ENCODE results near the gene UMODL1.

DNA sequence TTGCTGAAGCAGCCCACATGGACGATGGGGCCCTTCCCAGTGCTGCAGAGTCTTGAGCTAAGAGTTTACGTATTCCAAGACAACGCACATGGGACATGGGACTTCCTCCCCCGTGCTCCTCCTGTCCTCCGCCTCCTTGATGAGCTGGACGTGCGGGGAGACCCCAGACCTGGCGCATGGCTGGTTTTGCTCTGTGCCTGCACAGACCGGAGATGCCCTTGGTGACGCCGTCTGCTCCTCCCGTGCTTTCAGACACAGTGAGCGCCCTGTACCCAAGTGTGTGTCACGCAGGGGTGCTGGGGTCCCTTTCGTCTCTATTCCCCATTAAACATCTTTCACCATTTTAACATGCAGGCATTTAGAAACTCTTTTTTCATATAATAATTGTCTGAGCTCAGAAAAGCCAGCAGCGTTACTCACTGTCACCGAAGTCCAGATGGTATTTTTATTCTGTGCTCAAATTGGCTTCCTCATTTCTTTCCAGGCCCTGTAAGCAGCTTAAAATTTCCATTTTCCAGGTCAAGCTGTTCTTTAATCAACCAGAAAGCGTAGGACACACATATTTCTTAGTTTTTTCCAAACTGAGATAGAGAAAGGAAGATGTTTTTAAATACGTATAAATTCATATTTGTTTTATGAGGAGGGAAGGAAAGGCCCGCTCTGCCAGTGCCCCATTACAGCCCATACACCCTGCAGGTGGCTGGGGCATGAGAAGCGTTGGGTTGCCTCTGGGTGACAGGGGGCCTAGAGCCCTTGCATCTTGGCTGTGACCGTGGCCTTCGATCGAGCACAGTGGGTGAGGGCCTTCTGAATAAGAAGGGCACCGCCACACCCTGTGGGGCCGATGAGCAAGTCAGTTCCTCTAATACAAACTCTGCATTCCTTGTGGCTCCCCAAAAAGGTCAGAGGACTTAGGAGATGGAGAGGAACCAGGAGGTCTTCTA lies 43.0 kb upstream of the UMODL1 start:
- TF ChIP-seq POLR2A (IDR thresholded peaks at IDR 0.05; ENCODE audit: low read length) = no peak
- TF ChIP-seq GATA1 (IDR thresholded peaks at IDR 0.05; ENCODE audit: low read depth, low read length) = no peak

Measured in erythroblast (primary cell).